Measurements from ENCODE around the gene PHLPP1.

The PHLPP1 gene

DNA sequence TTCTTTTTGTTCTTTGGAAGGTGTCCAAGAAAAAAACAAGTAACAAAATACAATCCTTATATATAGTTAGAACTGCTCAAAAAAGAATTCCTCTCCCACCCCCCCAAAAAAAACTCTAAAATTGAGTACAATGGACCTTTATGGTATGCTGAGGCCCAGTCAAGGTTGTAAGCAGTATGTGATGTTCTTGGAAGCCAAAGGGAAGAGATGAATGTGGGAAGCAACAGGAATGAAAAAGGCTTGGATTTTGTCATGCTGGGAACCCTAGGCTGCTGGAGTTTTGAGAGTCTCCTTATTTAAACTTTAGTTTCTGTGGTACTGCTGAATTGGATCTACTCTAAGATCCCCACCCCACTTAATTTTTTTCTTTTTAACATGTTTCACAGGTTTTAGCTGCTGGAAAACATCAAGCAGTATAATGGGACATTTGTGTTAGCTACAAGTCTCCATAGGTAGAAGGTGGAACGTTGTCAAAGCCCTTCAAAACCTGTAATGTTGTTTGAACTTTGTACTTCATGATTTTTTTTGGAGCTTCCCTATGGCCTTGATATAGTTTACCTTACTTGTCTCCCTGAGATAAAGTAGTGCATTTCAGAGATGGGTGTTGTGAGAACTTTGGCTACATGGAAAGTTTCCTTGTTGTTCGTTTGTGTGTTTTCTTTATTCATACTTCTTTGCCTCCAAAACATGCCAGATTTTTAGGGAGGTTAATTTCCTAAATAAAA, 57.7 kb downstream of the PHLPP1 start:
- no peak for DNase-seq (ENCODE audit: low read depth)
- TF ChIP-seq, protein P1, sequence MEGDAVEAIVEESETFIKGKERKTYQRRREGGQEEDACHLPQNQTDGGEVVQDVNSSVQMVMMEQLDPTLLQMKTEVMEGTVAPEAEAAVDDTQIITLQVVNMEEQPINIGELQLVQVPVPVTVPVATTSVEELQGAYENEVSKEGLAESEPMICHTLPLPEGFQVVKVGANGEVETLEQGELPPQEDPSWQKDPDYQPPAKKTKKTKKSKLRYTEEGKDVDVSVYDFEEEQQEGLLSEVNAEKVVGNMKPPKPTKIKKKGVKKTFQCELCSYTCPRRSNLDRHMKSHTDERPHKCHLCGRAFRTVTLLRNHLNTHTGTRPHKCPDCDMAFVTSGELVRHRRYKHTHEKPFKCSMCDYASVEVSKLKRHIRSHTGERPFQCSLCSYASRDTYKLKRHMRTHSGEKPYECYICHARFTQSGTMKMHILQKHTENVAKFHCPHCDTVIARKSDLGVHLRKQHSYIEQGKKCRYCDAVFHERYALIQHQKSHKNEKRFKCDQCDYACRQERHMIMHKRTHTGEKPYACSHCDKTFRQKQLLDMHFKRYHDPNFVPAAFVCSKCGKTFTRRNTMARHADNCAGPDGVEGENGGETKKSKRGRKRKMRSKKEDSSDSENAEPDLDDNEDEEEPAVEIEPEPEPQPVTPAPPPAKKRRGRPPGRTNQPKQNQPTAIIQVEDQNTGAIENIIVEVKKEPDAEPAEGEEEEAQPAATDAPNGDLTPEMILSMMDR (IDR thresholded peaks at IDR 0.05; ENCODE audit: insufficient read depth, low read depth, low read length, missing control alignments) = no peak
- no peak overlapping the region for H3K4me3 ChIP-seq (ENCODE audit: low read depth, low read length)

DNA sequence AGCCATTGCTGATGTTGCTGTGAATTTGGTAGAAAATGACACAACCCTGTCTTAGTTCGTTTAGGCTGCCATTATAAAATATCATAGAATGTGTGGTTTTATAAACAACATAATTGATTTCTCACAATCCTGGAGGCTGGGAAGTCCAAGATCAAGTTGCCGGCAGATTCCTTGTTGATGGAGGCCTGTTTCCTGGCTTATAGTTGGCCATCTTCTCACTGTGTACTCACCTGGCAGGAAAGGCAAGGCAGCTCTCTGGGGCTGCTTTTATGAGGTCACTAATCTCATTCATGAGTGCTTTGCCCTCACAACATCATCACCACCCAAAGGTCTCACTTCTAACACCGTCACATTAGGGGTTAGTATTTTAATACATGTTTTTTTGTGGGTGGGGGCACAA, 58.4 kb downstream of the PHLPP1 start:
- TF ChIP-seq, protein P1 (IDR thresholded peaks at IDR 0.05; ENCODE audit: insufficient read depth, low read depth, low read length, missing control alignments) = no peak
- no peak for DNase-seq (ENCODE audit: low read depth)
- no peak overlapping the region for H3K4me3 ChIP-seq (ENCODE audit: low read depth, low read length)

DNA sequence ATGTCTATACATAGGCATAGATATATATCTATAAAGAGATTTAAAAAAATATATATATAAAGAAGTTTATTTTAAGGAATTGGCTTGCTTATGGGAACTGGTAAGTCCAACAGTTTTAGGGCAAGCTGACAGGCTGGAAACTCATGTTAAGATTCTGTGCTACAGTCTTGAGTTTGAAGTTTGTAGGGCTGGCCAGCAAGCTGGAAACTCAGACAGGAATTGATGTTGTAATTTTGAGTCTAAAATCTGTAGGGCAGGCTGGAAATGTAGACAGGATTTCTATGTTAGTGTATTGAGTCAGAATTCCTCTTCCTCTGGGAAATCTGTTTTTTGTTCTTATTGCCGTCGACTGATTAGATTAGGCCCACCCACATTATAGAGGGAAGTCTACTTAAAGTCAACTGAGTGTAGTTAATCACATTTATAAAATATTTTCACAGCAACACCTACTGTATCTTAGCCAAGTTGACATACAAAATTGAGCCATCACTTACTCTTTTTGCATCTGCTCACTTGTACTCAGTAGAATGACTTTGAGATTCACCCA, 60.8 kb downstream of the PHLPP1 start:
- TF ChIP-seq, protein P1 (IDR thresholded peaks at IDR 0.05; ENCODE audit: insufficient read depth, low read depth, low read length, missing control alignments) = no peak
- no peak overlapping the region for H3K4me3 ChIP-seq (ENCODE audit: low read depth, low read length)
- no peak for DNase-seq (ENCODE audit: low read depth)

DNA sequence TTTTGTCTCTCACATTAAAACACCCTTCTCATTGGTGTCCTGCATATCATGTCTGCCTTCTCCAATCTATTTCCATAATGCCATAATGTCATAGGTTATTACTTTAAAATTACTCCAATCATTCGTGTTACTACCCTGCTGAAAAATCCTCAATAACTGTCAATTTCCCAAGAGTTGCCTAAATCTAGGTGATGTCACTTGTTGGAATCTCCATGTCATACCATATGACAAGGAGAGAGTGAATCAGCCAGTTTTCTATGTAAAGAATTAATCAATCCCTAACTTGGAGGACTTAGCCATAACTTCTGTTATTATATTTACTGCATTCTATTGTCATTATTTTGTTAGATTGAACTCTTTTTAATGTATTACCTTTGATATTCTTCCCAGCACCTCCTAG, 62.5 kb downstream of the PHLPP1 start:
- no peak for DNase-seq (ENCODE audit: low read depth)
- no peak overlapping the region for H3K4me3 ChIP-seq (ENCODE audit: low read depth, low read length)
- TF ChIP-seq, protein P1 (IDR thresholded peaks at IDR 0.05; ENCODE audit: insufficient read depth, low read depth, low read length, missing control alignments) = no peak

DNA sequence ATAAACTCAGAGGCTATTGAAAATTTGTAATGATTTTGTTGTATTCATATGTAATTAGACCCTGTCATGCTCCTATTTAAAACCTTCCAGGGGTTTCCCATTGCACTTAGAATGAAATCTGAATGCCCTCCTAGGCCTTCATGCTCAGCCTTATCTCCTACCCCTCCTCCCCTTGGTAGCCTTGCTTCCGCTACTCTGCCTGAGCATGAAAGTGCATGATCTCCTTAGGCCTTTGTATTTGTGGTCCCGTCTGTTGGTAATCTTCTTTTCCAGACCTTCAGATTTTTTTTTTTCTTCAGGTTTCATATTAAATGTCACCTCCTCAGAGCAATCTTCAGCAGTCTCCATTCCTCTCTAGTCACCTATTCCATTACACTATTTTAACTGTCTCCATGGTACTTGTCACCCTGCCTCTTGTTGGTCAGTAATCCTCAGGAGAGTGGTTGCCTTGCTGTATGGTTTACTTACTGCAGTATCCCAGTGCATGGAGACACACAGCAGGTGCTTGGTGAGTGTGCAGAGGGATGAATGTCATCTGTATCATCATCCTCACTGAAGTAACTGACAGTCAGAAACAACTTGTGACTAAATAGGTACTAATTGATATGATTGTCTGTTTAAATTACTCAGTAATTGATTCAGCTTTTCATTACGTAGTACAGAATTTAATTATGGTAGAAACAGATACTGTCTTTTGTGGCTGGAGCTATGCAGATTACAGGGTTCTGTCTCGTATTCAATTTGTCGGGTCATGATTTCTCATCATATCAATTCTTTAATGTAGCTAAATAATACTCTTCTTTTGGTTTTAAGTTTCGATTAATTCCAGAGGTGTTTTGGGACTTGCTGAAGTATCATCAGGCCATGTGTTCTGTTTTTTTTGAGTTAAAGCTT, 63.9 kb downstream of the PHLPP1 start:
- TF ChIP-seq, protein P1 (IDR thresholded peaks at IDR 0.05; ENCODE audit: insufficient read depth, low read depth, low read length, missing control alignments) = no peak
- DNase-seq (ENCODE audit: low read depth) = no peak
- no peak overlapping the region for H3K4me3 ChIP-seq (ENCODE audit: low read depth, low read length)

DNA sequence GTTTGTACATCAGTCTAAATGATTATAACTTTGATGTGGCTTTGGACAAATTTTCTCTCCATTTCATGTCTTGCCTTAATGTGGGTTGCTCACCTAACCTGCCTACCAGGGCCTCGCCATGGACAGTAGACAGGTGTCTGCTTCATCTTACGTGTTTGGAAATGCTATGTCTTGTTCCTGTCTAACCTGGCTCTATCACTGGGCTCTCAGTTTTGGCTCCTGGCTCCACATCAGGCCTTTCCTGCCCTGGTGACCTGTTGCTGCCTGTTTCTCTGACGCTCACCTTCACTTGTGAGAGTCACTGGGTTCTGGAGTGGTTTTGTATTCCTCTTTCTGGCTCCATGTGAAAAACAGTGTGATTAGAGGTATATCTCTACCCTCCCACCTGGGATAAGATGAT, 65.9 kb downstream of the PHLPP1 start:
- DNase-seq (ENCODE audit: low read depth) = no peak
- no peak overlapping the region for H3K4me3 ChIP-seq (ENCODE audit: low read depth, low read length)
- TF ChIP-seq, protein P1 (IDR thresholded peaks at IDR 0.05; ENCODE audit: insufficient read depth, low read depth, low read length, missing control alignments) = no peak

Measured in GM12865 (cell line).